ENCODE measurements around the gene MPV17L2.

DNA sequence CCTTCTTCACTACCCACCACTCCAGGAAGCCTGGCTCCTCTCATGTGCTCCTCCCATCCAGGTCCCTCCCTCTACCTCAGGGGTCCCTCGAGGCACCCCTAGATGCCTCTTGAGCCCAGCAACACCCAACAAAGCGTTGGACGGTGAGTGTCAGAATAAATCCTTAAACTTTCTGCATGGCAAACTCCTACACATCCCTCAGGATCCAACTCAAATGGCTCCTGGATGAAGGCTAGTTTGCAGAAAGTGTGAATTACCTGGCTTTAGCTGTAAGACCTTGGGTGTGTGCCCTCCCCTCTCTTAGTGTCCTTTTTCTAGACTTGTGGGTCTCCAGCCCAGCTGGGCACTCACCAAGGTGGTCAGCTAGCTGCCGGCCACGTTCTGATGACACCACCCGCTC is 5.4 kb downstream of the MPV17L2 start:
- TF ChIP-seq POLR2A (IDR thresholded peaks at IDR 0.05), result no peak
- TF ChIP-seq, protein P1, sequence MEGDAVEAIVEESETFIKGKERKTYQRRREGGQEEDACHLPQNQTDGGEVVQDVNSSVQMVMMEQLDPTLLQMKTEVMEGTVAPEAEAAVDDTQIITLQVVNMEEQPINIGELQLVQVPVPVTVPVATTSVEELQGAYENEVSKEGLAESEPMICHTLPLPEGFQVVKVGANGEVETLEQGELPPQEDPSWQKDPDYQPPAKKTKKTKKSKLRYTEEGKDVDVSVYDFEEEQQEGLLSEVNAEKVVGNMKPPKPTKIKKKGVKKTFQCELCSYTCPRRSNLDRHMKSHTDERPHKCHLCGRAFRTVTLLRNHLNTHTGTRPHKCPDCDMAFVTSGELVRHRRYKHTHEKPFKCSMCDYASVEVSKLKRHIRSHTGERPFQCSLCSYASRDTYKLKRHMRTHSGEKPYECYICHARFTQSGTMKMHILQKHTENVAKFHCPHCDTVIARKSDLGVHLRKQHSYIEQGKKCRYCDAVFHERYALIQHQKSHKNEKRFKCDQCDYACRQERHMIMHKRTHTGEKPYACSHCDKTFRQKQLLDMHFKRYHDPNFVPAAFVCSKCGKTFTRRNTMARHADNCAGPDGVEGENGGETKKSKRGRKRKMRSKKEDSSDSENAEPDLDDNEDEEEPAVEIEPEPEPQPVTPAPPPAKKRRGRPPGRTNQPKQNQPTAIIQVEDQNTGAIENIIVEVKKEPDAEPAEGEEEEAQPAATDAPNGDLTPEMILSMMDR (IDR thresholded peaks at IDR 0.05), result no peak

Measured in adrenal gland (tissue), 5 donors.